CD4-positive, alpha-beta T cell (primary cell): Measurements from ENCODE around the gene BDNF. TPM values are rescaled to one million over a fixed set of nuclear protein-coding genes. Genes with fewer than 3 reads are reported as not detected.

Experiments used
- ATAC-seq: fragments of 200-7000 bp; cut with Tn5 transposase; one replicate; pipeline ENCODE4 v1.10.0; 2022; ENCODE audit warnings: mild to moderate bottlenecking; ENCODE audit not compliant: poor library complexity
- CTCF ChIA-PET: fragments of 350-600 bp; sonication (Branson Sonifier 250); formaldehyde crosslinking; loops from one replicate; lab custom pipeline; 2021; ENCODE audit warnings: antibody characterized with exemption, inconsistent platforms; lab: Charles Lee
- POLR2A ChIA-PET: fragments of 350-600 bp; sonication (Branson Sonifier 250); formaldehyde crosslinking; loops from one replicate; lab custom pipeline; 2021; ENCODE audit warnings: antibody characterized with exemption, inconsistent platforms; lab: Charles Lee
- DNase-seq, 14 experiments: peaks; one replicate each; pipeline ENCODE4 v3.0.0-alpha.2; 2013 to 2020; ENCODE audit warnings: mixed read lengths in 2 of 14
- H3K27ac ChIP-seq, 2 donors: one replicate each; pipeline versions ENCODE4 v1.5.1 to v1.7.0; 2013; ENCODE audit warnings: low read length in 2 of 2, low read depth in 1 of 2, mild to moderate bottlenecking in 1 of 2
- H3K27me3 ChIP-seq, 2 experiments: 1 replicate in 1 of 2; 2 replicates in 1 of 2; pipeline versions ENCODE4 v1.6.1 to v1.7.0; 2013; ENCODE audit warnings: low read length in 2 of 2, control low read depth in 1 of 2, mild to moderate bottlenecking in 1 of 2, moderate library complexity in 1 of 2; ENCODE audit not compliant: insufficient read depth in 2 of 2, control insufficient read depth in 1 of 2
- H3K36me3 ChIP-seq: one replicate; pipeline ENCODE4 v1.6.1; 2013; ENCODE audit warnings: low read length, control low read depth; ENCODE audit not compliant: insufficient read depth
- H3K4me1 ChIP-seq: one replicate; pipeline ENCODE4 v1.6.1; 2013; ENCODE audit warnings: low read length, control low read depth; ENCODE audit not compliant: insufficient read depth
- H3K4me3 ChIP-seq: one replicate; pipeline ENCODE4 v1.5.1; 2013; ENCODE audit warnings: mild to moderate bottlenecking, low read length, moderate library complexity
- H3K9me3 ChIP-seq, 2 experiments: 1 replicate in 1 of 2; 2 replicates in 1 of 2; pipeline versions ENCODE4 v1.6.1 to v1.7.0; 2013; ENCODE audit warnings: low read length in 2 of 2, mild to moderate bottlenecking in 2 of 2, control low read depth in 1 of 2, moderate library complexity in 1 of 2; ENCODE audit not compliant: control insufficient read depth in 1 of 2, insufficient read depth in 1 of 2
- H3K27ac Mint-ChIP-seq: one replicate; pipeline ENCODE4 v1.8.0; 2020; ENCODE audit warnings: mixed read lengths
- H3K27me3 Mint-ChIP-seq: one replicate; pipeline ENCODE4 v1.8.0; 2021; ENCODE audit warnings: mixed read lengths
- H3K36me3 Mint-ChIP-seq: one replicate; pipeline ENCODE4 v1.8.0; 2021; ENCODE audit warnings: low read depth, mixed read lengths
- H3K4me1 Mint-ChIP-seq: one replicate; pipeline ENCODE4 v1.8.0; 2021; ENCODE audit warnings: low read depth, mixed read lengths
- H3K4me3 Mint-ChIP-seq: one replicate; pipeline ENCODE4 v1.8.0; 2020; ENCODE audit warnings: mild to moderate bottlenecking, mixed read lengths
- H3K9me3 Mint-ChIP-seq: one replicate; pipeline ENCODE4 v1.8.0; 2020; ENCODE audit warnings: mixed read lengths
- intact Hi-C, 2 experiments: fragments of 100-400 bp; cut with DNase I in 1 of 2; cut with micrococcal nuclease in 1 of 2; formaldehyde crosslinking; loops; one replicate each; pipeline versions ENCODE4 v1.15.1 to v1.9.0; 2023 to 2025; cut with DNase I, micrococcal nuclease
- total RNA-seq, 174 experiments: library from RNA in 2 of 174; stranded (reverse) in 2 of 174; gene quantifications; one replicate each; pipeline ENCODE4 v1.2.3 and lab custom pipeline; 2021 to 2026
- TF ChIP-seq, protein P1 (sequence below): fragments of 200-600 bp; IDR thresholded peaks from one replicate; pipeline ENCODE4 v1.8.0; 2022; ENCODE audit warnings: antibody characterized with exemption, mild to moderate bottlenecking

The BDNF gene
- total RNA-seq, 2 experiments from 2014 or later, result not detected

DNA sequence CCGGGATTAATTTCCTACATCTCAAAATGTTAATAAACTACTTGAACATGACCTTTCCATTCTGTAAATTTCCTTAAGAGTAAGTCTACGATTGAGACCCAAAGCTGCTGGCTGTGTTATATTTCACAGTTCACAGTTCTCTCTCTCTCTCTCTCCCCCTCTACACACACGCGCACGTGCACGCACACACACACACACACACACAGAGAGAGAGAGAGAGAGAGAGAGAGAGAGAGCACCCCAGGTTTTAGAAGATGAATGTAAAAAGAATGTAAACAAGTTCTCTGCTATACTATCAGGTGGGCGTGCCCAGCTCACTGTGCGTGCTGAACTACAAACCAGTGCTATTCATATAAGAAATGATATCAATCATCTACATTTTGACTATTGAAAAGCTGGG, 3.3 kb downstream of the BDNF start:
- ChIA-PET POLR2A (no interaction called here), CTCF (no interaction called here)
- Histone ChIP-seq H3K4me3 (no peak overlapping the region), H3K36me3 (no peaks in the 10 kb centered on the region), H3K27me3 (peaks cover 33 to 64% of the 10 kb centered on the region in 2 experiments), H3K9me3 (peaks cover 0 to 8% of the 10 kb centered on the region in 2 experiments), H3K27ac (no peak overlapping the region), H3K4me1 (peaks cover 26% of the 10 kb centered on the region)
- TF ChIP-seq, protein P1, sequence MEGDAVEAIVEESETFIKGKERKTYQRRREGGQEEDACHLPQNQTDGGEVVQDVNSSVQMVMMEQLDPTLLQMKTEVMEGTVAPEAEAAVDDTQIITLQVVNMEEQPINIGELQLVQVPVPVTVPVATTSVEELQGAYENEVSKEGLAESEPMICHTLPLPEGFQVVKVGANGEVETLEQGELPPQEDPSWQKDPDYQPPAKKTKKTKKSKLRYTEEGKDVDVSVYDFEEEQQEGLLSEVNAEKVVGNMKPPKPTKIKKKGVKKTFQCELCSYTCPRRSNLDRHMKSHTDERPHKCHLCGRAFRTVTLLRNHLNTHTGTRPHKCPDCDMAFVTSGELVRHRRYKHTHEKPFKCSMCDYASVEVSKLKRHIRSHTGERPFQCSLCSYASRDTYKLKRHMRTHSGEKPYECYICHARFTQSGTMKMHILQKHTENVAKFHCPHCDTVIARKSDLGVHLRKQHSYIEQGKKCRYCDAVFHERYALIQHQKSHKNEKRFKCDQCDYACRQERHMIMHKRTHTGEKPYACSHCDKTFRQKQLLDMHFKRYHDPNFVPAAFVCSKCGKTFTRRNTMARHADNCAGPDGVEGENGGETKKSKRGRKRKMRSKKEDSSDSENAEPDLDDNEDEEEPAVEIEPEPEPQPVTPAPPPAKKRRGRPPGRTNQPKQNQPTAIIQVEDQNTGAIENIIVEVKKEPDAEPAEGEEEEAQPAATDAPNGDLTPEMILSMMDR, result no peak
- Mint-ChIP-seq H3K4me1 (peaks cover 19% of the 10 kb centered on the region), H3K9me3 (no peaks in the 10 kb centered on the region), H3K36me3 (no peaks in the 10 kb centered on the region), H3K4me3 (no peak overlapping the region), H3K27ac (no peak overlapping the region), H3K27me3 (peaks cover 67% of the 10 kb centered on the region)
- DNase-seq (no peak), ATAC-seq (no peak)
- intact Hi-C loops, result no loop called here

DNA sequence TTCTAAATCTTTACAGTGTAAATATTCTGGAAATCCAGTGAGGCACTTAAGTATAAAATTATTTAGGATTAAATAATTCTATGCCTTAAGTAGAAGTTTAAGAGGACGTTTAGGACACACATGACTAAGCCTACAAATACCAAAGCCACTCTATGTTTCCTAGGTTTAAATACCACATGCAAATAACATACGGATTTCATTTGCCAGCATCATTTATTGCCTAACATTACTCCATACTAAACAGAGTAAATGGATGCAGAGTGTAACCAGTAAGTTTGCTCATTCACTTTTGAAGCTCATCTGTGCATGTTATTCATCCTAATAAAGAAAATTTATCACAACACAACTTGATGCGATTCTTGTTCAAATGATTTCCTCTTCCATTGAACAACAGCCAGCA, 4.1 kb downstream of the BDNF start:
- intact Hi-C loops, result no loop called here
- H3K4me3 Mint-ChIP-seq, result no peak overlapping the region
- H3K27me3 ChIP-seq, result peaks cover 25 to 56% of the 10 kb centered on the region in 2 experiments
- TF ChIP-seq, protein P1, result no peak
- H3K27ac ChIP-seq, result no peak overlapping the region
- H3K27ac Mint-ChIP-seq, result no peak overlapping the region
- peaks cover 22% of the 10 kb centered on the region for H3K4me1 ChIP-seq
- H3K9me3 ChIP-seq, result peaks cover 0 to 8% of the 10 kb centered on the region in 2 experiments
- no peak overlapping the region for H3K4me3 ChIP-seq
- no peak for DNase-seq
- no peaks in the 10 kb centered on the region for H3K36me3 ChIP-seq
- ChIA-PET CTCF (no interaction called here), POLR2A (no interaction called here)
- H3K9me3 Mint-ChIP-seq, result no peaks in the 10 kb centered on the region
- H3K4me1 Mint-ChIP-seq, result peaks cover 11% of the 10 kb centered on the region
- peaks cover 59% of the 10 kb centered on the region for H3K27me3 Mint-ChIP-seq
- ATAC-seq, result no peak
- H3K36me3 Mint-ChIP-seq, result no peaks in the 10 kb centered on the region

DNA sequence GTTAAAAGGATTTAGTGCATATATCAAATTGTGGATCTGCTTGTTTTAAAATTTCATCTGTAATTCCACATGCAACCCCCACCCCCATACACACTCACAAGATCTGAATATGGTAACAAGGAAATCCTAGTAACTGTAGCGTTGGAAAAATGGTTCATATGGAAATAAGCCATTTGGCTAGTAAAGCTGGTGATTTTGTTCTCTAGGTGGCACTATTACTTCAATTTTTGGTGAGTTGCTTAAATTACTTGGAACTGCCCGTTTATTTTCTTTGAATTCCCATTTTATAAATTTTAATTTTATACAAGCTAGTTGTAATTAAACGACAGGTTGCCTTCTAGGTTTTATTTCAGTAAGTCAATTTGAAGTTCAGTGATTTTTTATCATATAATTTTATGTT, 5.3 kb downstream of the BDNF start:
- intact Hi-C loops, result no loop called here
- no peaks in the 10 kb centered on the region for H3K9me3 Mint-ChIP-seq
- Histone ChIP-seq H3K36me3 (no peaks in the 10 kb centered on the region), H3K27me3 (peaks cover 18 to 52% of the 10 kb centered on the region in 2 experiments), H3K9me3 (peaks cover 0 to 4% of the 10 kb centered on the region in 2 experiments), H3K27ac (no peak overlapping the region), H3K4me1 (peaks cover 14% of the 10 kb centered on the region), H3K4me3 (no peak overlapping the region)
- TF ChIP-seq, protein P1, result no peak
- CTCF ChIA-PET, result no interaction called here
- no peak overlapping the region for H3K27ac Mint-ChIP-seq
- H3K4me3 Mint-ChIP-seq, result no peak overlapping the region
- DNase-seq, result no peak
- peaks cover 53% of the 10 kb centered on the region for H3K27me3 Mint-ChIP-seq
- ATAC-seq, result no peak
- H3K36me3 Mint-ChIP-seq, result no peaks in the 10 kb centered on the region
- POLR2A ChIA-PET, result no interaction called here
- H3K4me1 Mint-ChIP-seq, result peaks cover 6% of the 10 kb centered on the region
